Breast epithelium (tissue), 3 donors: ENCODE results near the gene MINPP1.

ENCODE experiments used
- POLR2A ChIP-seq: fragments of 450-650 bp; IDR thresholded peaks from one replicate; pipeline ENCODE4 v1.6.1; 2016; ENCODE audit warnings: antibody characterized with exemption, mild to moderate bottlenecking, moderate library complexity
- TF ChIP-seq, protein P1 (sequence below), 3 donors: fragments of 450-650 bp; IDR thresholded peaks; one replicate each; pipeline ENCODE4 v1.5.1; 2016 to 2017; ENCODE audit warnings: antibody characterized with exemption in 3 of 3, mild to moderate bottlenecking in 3 of 3, moderate library complexity in 3 of 3

DNA sequence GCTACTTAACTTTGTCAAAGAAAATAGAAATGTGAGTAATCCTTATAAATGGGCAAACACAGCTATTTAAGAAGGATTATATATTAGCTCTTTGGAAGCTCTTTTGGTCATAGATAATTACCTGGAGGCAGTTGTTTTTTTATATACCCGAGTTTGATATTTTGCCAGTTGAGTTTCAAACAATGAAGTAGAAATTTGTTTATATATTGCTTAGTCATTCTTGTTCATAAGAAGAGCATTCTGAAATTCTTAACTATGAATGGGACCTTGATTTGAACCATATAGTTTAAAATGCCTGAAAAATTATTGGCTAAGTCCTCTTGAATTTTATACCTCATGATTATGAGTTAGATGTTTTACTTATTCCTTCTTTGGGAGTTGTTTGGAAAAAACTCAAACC lies 36.4 kb downstream of the MINPP1 start:
- TF ChIP-seq, protein P1, sequence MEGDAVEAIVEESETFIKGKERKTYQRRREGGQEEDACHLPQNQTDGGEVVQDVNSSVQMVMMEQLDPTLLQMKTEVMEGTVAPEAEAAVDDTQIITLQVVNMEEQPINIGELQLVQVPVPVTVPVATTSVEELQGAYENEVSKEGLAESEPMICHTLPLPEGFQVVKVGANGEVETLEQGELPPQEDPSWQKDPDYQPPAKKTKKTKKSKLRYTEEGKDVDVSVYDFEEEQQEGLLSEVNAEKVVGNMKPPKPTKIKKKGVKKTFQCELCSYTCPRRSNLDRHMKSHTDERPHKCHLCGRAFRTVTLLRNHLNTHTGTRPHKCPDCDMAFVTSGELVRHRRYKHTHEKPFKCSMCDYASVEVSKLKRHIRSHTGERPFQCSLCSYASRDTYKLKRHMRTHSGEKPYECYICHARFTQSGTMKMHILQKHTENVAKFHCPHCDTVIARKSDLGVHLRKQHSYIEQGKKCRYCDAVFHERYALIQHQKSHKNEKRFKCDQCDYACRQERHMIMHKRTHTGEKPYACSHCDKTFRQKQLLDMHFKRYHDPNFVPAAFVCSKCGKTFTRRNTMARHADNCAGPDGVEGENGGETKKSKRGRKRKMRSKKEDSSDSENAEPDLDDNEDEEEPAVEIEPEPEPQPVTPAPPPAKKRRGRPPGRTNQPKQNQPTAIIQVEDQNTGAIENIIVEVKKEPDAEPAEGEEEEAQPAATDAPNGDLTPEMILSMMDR (IDR thresholded peaks at IDR 0.05) = no peak
- no peak for TF ChIP-seq POLR2A
